HG02884 (cell line): ENCODE results near the gene KRT81.
"Not testable (repeated sequence)": the region's sequence is repeated elsewhere in the genome, so short reads cannot be mapped to it uniquely, and the experiment has no call there.

Experiments
- ATAC-seq: cut with Tn5 transposase; IDR thresholded peaks from one replicate; pipeline ENCODE4 v1.9.1; 2021; ENCODE audit warnings: mild to moderate bottlenecking, moderate library complexity; ENCODE audit not compliant: unreplicated experiment

KRT81 gene

DNA sequence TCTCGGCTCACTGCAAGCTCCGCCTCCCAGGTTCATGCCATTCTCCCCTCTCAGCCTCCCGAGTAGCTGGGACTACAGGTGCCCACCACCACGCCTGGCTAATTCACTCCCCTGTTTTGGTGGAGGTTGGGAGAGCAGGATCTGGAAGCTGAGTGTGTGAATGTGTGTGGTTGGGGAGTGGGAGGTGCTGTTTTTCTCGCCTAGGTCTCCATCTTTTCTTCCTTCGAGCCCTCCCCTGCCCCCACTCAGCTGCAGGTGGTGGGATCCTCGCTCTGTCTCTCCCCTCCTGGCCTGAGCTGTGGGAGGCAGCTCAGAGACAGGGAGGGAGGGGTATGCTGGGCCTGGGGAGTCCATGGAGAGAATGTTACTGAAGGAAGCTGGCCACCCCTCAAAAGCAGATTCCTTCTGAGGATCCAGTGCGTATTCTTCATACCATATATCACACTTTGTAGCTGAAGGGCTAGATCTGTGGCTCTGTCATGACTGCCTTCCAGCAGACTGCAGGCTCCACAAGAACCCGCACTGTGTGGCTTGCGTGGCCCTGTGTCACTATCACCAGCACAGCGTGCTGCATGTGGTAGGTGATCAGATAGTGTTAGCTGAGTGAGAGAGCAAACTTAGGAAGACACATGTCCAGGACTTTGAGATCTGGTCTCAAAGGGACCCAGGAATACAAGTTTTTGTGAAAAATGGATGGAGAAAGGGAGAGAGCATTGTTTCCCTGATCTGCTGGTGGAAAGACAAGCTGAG lies 27.1 kb upstream of the KRT81 start:
- no peak for ATAC-seq

DNA sequence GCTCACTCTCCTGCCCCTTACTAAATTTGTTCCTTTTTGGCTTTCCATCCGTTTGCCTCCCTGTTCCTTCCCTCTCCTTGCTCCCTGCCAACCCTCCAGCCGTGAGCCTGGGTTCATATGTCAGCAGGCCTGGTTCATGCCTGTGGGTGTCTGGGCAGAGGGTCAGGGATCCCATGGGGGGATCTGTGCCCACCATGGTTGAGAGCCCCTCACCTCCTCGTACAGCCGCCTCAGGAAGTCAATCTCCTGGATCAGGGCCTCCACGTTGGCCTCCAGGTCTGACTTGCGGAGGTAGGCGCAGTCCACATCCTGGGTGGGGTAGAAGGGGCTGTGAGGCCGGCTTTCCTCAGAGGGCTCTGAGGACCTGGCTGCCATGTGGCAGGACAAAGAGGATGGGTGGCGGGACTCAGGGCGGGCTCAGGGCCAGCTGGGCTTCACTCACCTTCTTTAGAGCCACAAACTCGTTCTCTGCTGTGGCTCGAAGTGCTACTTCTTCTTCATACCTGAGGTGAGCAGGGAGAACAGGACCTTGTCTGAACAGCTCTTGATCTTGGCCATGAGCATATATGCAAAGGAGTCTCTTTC lies 26.2 kb upstream of the KRT81 start:
- no peak for ATAC-seq

DNA sequence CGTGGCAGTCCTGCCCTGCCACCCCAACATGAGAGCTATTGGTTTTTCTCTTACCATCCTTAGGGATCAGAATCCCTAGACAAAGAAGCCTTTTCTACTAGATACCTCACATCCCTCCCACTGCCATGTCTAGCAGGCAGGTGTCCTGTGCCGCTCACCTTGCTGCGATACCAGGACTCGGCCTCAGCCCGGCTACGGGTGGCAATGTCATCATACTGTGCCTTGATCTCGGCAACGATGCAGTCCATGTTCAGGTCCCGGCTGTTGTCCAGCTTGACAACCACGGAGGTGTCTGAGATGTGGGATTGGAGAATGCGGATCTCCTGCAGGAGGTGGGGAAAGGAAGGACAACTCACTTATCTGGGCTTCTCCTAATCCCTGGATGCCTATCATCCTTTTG lies 25.4 kb upstream of the KRT81 start:
- no peak for ATAC-seq

DNA sequence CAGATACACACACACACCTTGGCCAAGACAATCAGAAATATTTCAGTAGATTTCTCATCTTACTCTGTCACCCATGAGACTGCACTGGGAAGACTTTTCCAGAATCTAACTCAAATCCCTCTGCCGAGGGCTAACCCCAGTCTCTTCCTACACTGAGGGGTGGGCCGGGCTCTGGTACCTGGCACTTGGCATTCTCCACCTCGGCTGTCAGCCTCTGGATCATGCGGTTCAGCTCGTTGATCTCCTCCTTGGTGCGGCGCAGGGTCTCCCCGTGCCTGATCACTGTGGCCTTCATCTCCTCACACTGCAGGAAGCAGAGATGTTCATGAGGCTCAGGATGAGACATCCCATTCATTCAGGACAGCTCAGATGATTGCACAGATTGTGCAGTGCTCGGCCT lies 25.0 kb upstream of the KRT81 start:
- ATAC-seq = no peak

DNA sequence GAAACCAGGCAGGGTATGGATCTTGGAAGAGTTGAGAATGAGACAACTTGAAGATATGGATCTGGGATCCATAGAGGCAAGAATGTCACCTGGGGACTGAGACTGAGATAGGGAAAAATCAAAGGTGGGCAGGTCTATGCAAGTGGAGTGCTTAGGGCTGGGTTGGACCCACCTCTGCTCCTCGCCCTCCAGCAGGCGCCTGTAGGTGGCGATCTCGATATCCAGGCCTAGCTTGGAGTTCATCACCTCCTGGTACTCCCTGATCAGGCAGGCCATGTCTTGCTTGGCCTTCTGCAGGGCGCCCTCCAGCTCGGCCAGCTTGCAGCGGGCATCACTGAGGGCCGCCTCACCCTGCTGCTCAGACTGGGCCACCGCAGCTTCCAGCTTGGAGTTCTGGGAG lies 24.4 kb upstream of the KRT81 start:
- not testable (repeated sequence) for ATAC-seq

GRCh38 chr12:52314511-52314910 lies 23.2 kb upstream of the KRT81 start:
- ATAC-seq = no peak

GRCh38 chr12:52313926-52314325 lies 22.6 kb upstream of the KRT81 start:
- ATAC-seq = no peak

- ATAC-seq = no peak
Observed at GRCh38 chr12:52313461-52313860, 22.1 kb upstream of the KRT81 start.

DNA sequence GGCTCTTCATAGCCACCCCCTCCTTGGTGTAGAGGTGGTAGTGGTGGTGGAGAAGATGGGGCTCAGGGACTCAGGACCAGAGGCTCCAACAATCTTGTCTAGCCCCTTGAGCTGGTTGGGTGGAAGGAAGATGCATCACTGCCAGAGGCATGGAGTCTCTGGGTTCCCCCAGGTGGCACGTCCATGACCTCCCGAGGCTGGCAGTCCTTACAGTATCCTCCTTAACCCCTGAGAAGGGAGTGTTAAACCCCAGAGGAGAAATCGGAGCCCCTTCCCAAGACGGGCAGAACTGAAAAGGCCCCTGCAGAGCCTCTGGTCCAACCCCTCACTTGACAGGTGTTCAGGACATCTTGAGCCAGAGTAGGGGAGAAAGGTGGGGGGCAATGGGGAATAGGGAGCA lies 20.8 kb upstream of the KRT81 start:
- no peak for ATAC-seq

DNA sequence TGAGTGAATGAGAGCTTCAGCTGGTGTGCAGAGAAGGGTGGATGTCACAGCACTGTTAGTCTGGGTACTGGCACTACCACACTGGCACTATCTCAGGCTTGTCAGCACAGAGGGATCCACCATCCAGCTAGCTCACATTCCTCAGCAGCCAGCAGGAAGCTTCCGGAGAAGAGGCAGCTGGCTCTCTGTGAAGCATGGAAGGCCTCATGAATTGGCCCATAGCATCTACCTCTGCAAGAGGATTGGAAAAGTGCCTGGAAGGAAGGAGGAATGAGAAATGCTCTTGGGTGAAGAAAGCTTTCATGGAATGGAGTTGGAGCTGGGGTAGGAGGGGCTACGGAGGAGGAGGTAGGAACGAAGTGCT lies 19.9 kb upstream of the KRT81 start:
- no peak for ATAC-seq

DNA sequence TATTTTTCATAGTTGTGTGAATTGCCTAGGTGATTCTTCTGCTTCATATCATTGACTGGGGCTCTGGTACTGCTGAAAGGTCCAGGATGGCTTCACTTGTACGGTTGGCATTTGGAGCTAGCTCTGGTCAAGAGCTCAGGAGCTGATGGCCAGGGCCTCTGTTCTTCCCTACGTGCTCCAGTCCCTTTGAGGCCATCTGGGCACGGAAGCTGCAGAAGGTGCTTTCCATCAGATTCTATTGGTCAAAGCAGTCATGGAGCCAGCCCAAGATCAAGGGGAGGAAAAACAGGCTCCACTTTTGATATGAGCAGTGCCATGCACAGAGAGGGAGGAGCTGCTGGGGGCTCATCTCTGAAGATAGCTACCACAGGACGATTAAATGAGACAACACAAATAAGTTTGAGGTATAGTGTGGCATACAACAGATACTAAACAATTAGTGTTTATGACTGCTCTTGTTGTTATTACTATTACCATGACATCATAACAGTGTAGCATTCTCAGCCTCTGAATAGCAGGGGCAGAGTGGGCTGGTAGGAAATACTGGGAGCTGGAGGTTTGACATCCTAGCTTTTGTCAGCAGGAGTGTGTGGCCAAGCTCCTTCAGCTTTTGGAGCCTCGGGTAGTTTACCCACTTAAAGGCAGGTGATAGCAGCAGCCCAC lies 19.4 kb upstream of the KRT81 start:
- ATAC-seq = no peak

GRCh38 chr12:52308806-52309425 lies 17.6 kb upstream of the KRT81 start:
- no peak for ATAC-seq

DNA sequence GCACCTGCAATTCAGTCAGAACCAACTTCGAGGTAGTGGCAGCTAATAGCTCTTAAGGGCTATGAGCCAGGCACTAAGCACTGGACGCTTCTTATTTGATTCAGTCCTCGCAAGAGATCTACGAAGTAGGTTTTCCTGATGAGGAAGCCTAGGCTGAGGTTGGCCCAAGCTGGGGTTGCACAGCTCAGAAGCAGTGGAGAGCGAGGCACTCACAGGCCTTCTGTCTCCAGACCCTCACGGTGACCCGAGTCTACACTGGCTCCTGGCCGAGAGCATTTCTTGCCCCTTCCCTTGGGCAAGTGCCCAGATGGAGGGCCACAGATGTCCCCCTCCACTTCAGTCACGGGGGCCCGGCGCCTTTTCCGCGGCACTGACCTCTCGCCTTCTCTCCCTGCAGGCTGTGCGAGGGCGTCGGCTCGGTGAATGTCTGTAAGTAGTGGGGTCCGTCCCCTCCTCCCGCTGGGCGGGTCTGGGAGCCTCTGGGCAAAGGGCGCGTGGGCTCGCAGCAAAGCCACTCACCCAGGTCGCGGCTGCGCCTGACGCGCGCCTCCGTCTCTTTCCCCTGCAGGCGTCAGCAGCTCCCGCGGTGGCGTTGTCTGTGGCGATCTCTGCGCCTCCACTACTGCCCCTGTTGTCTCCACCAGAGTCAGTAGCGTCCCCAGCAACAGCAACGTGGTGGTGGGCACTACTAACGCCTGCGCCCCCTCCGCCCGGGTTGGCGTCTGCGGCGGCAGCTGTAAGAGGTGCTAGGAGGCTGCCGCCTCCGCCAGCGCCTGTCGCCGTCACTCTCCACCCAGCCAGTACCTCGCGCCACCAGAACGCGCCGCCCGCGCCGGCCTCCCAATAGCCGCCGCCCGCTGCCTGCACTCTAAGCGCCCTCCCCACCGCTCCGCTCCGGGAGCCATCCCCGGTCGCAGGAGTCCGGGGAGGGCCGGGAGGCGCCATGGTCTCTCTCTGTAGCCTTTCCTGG lies 16.8 kb upstream of the KRT81 start:
- no peak for ATAC-seq

- no peak for ATAC-seq
Observed at GRCh38 chr12:52306731-52307130, 15.4 kb upstream of the KRT81 start.

GRCh38 chr12:52305921-52306705 lies 14.8 kb upstream of the KRT81 start:
- no peak for ATAC-seq

DNA sequence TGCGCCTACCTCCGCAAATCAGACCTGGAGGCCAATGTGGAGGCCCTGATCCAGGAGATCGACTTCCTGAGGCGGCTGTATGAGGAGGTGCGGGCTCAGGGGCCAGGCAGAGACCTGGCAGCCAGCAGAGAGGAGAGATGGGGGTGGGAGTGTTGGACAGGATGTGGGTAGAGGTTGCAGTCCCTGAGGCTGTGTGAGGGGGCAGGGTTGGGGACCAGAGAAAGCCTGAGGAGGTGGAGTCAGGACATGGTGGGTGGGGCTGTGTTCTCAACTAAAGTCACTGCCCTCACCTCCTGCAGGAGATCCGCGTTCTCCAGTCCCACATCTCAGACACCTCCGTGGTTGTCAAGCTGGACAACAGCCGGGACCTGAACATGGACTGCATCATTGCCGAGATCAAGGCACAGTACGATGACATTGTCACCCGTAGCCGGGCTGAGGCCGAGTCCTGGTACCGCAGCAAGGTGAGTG lies 13.6 kb upstream of the KRT81 start:
- ATAC-seq = peak; percentile 67

DNA sequence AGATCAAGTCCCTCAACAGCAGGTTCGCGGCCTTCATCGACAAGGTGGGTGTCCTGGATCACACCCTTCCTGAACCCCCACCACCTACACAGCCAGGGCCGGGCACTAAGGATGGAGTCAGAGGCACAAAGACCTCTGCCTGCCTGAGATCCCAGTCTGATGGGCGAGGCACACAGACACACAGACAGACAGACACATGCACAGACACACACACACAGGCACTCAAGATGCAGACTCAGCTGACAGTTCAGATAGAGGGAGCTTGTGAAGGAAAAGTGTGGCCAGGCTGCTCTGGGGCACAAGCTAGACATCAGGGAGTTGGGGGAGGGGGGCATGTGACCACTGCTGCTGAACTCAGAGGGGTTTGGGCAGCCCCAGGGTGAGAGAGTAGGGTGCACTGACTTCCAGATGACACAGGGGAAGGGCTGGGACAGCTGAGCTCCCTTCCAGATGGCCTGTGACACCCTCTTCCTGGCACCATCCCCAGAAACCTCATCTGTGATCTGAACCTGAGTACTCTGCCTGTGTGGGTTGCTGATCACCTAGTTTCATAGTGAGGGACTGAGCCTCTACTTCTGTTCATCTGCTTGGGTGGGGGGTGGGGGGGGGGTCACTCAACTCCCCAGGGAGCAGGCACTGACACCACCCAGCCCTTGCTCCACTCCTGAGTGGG lies 11.0 kb upstream of the KRT81 start:
- not testable (repeated sequence) for ATAC-seq

GRCh38 chr12:52301721-52302120 lies 10.4 kb upstream of the KRT81 start:
- ATAC-seq = not testable (repeated sequence)
